Neural cell (in vitro differentiated cells): ENCODE data around the gene SYCP2.

ENCODE experiments used
- EP300 ChIP-seq: fragments of 450-650 bp; conservative IDR thresholded peaks from 2 replicates; pipeline ENCODE4 v1.6.1; 2014; ENCODE audit warnings: antibody characterized with exemption, mild to moderate bottlenecking, moderate library complexity; ENCODE audit not compliant: poor library complexity, severe bottlenecking
- EZH2 ChIP-seq: fragments of 200-600, 300-800 bp; shearing (Covaris generic), sonication (generic); IDR thresholded peaks from 2 replicates; pipeline ENCODE4 v1.6.1; 2014; ENCODE audit warnings: antibody characterized with exemption, low read length, borderline replicate concordance, mild to moderate bottlenecking; ENCODE audit not compliant: insufficient read depth, poor library complexity, severe bottlenecking
- MXI1 ChIP-seq: fragments of 450-650 bp; conservative IDR thresholded peaks from 2 replicates; pipeline ENCODE4 v1.6.1; 2014; ENCODE audit warnings: antibody characterized with exemption, mild to moderate bottlenecking; ENCODE audit not compliant: poor library complexity, severe bottlenecking
- POLR2AphosphoS5 ChIP-seq: IDR thresholded peaks from 2 replicates; pipeline ENCODE4 v1.6.1; 2012
- SMC3 ChIP-seq: fragments of 450-650 bp; conservative IDR thresholded peaks from 2 replicates; pipeline ENCODE4 v1.6.1; 2014; ENCODE audit warnings: antibody characterized with exemption, mild to moderate bottlenecking, moderate library complexity; ENCODE audit not compliant: poor library complexity
- TAF1 ChIP-seq: IDR thresholded peaks from 2 replicates; pipeline ENCODE4 v1.6.1; 2012; ENCODE audit warnings: low read depth
- TF ChIP-seq, protein P1 (sequence below): fragments of 450-650 bp; IDR thresholded peaks from 2 replicates; pipeline ENCODE4 v1.5.1; 2014; ENCODE audit warnings: antibody characterized with exemption, mild to moderate bottlenecking, moderate library complexity; ENCODE audit not compliant: poor library complexity, severe bottlenecking
- TF ChIP-seq, protein P2 (sequence below): IDR thresholded peaks from 2 replicates; pipeline ENCODE4 v1.6.1; 2012; ENCODE audit warnings: borderline replicate concordance

DNA sequence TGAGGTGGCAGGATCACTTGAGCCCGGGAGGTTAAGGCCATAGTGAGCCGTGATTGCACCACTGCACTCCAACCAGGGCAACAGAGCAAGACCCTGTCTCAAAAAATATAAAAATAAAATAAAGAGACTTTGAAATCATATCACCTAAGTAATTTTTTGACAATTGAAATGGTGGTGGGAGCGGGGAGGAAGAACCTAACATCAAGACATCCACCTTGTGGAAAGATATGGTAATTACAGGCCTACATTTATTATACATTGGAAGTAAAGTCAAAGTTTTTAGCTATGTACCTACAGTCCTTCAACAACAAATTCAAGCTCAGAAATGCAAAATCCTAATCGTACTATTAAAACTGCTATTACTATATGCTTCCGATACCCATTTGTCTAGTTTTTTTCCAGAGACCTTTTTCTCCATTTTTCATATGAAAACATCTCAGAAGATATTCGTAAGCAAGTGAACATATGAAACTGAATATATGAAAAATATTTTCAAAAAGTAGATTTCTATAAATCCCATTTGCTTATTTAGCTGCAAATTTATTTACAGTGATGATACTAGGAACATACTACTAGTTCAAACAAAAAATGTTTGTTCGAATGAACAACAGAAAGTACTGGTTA, 83.3 kb downstream of the SYCP2 start:
- TF ChIP-seq, protein P1, sequence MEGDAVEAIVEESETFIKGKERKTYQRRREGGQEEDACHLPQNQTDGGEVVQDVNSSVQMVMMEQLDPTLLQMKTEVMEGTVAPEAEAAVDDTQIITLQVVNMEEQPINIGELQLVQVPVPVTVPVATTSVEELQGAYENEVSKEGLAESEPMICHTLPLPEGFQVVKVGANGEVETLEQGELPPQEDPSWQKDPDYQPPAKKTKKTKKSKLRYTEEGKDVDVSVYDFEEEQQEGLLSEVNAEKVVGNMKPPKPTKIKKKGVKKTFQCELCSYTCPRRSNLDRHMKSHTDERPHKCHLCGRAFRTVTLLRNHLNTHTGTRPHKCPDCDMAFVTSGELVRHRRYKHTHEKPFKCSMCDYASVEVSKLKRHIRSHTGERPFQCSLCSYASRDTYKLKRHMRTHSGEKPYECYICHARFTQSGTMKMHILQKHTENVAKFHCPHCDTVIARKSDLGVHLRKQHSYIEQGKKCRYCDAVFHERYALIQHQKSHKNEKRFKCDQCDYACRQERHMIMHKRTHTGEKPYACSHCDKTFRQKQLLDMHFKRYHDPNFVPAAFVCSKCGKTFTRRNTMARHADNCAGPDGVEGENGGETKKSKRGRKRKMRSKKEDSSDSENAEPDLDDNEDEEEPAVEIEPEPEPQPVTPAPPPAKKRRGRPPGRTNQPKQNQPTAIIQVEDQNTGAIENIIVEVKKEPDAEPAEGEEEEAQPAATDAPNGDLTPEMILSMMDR, result peak; percentile 58
- TF ChIP-seq POLR2AphosphoS5 (no peak), TAF1 (no peak), MXI1 (no peak), EP300 (no peak), EZH2 (no peak), SMC3 (peak; percentile 67)
- TF ChIP-seq, protein P2, sequence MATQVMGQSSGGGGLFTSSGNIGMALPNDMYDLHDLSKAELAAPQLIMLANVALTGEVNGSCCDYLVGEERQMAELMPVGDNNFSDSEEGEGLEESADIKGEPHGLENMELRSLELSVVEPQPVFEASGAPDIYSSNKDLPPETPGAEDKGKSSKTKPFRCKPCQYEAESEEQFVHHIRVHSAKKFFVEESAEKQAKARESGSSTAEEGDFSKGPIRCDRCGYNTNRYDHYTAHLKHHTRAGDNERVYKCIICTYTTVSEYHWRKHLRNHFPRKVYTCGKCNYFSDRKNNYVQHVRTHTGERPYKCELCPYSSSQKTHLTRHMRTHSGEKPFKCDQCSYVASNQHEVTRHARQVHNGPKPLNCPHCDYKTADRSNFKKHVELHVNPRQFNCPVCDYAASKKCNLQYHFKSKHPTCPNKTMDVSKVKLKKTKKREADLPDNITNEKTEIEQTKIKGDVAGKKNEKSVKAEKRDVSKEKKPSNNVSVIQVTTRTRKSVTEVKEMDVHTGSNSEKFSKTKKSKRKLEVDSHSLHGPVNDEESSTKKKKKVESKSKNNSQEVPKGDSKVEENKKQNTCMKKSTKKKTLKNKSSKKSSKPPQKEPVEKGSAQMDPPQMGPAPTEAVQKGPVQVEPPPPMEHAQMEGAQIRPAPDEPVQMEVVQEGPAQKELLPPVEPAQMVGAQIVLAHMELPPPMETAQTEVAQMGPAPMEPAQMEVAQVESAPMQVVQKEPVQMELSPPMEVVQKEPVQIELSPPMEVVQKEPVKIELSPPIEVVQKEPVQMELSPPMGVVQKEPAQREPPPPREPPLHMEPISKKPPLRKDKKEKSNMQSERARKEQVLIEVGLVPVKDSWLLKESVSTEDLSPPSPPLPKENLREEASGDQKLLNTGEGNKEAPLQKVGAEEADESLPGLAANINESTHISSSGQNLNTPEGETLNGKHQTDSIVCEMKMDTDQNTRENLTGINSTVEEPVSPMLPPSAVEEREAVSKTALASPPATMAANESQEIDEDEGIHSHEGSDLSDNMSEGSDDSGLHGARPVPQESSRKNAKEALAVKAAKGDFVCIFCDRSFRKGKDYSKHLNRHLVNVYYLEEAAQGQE, result no peak
